Testis (tissue), 3 donors: ENCODE results near the gene GSG1L. TPM values are rescaled to one million over a fixed set of nuclear protein-coding genes. Genes with fewer than 3 reads are reported as not detected.

Experiments
- DNase-seq: peaks from one replicate; pipeline ENCODE4 v3.0.0-alpha.2; 2019
- H3K27ac ChIP-seq, 2 donors: fragments of 200-600 bp; sonication (generic); one replicate each; pipeline ENCODE4 v1.5.1; 2019
- H3K27me3 ChIP-seq: fragments of 200-600 bp; sonication (generic); one replicate; pipeline ENCODE4 v1.5.1; 2019
- H3K36me3 ChIP-seq: fragments of 200-600 bp; sonication (generic); one replicate; pipeline ENCODE4 v1.5.1; 2017; ENCODE audit warnings: low read depth; ENCODE audit errors: missing control alignments
- H3K4me1 ChIP-seq: fragments of 200-600 bp; sonication (generic); one replicate; pipeline ENCODE4 v1.5.1; 2019
- H3K4me3 ChIP-seq, 2 donors: fragments of 200-600 bp; sonication (generic); one replicate each; pipeline ENCODE4 v1.5.1; 2017 to 2019
- H3K9me3 ChIP-seq: fragments of 200-600 bp; sonication (generic); one replicate; pipeline ENCODE4 v1.5.1; 2017
- CTCF ChIP-seq, 3 experiments: fragments of 450-650 bp in 2 of 3; fragments of 200-600 bp in 1 of 3; sonication (generic) in 1 of 3; IDR thresholded peaks; one replicate each; pipeline ENCODE4 v1.5.1; 2016 to 2019; ENCODE audit warnings: antibody characterized with exemption in 3 of 3, mild to moderate bottlenecking in 2 of 3, moderate library complexity in 1 of 3
- POLR2A ChIP-seq: fragments of 450-650 bp; IDR thresholded peaks from one replicate; pipeline ENCODE4 v1.6.1; 2017; ENCODE audit warnings: antibody characterized with exemption, mild to moderate bottlenecking, moderate library complexity
- WGBS, 2 donors: methylation state at CpG; one replicate each; pipeline ENCODE4 v1.1.5; 2018; 5-methylcytosine and 5-hydroxymethylcytosine counted together
- intact Hi-C: fragments of 100-400 bp; cut with DNase I; formaldehyde crosslinking; loops from one replicate; pipeline ENCODE4 v1.15.1; 2023; ENCODE audit warnings: low total_unique reads
- polyA plus RNA-seq: library from polyadenylated mRNA; stranded (reverse); fragments of 350-450 nt; fragmentation: Illumina TruSeq; extraction: RNeasy Lipid Tissue Mini Kit (QIAGEN cat#74804); gene quantifications from one replicate; pipeline ENCODE4 v1.2.3, GENCODE V29; 2014; ENCODE audit warnings: low read depth, low replicate concordance; ENCODE audit not compliant: insufficient read depth
- total RNA-seq, 2 donors: library from RNA; depleted of rRNA; stranded (reverse); fragments of >200 nt; gene quantifications; one replicate each; pipeline ENCODE4 v1.2.3, GENCODE V29; 2016

GSG1L gene
- total and polyA plus RNA-seq, 3 donors from 2014 or later: 1.1 to 2.8 (median 1.9) TPM

DNA sequence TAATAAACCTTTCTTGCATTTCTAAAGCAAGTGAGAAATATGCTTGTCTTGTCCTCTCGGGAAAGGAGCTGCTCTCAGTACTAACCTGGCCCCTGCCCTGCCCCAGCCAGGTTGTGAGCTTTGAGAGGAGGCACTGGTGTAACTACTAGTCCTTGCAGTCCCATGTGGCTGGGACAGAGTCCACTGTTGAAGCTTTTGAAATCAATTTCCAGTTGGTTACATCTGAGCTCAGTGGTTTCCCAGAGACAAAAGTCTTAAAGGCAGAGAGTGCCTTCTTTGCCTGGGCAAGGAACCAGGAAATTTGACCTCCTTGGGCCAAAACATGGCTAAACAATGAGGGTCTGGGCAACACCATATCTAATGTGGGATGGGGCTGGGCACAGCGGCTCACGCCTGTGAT is 48.7 kb downstream of the GSG1L start:
- H3K4me3 ChIP-seq: no peak overlapping the region
- no peak for TF ChIP-seq CTCF (IDR thresholded peaks at IDR 0.05)
- no peak for TF ChIP-seq POLR2A
- no peaks in the 10 kb centered on the region for H3K4me1 ChIP-seq
- H3K27ac ChIP-seq: no peak overlapping the region
- intact Hi-C loops: no loop called here
- H3K36me3 ChIP-seq: no peaks in the 10 kb centered on the region
- H3K9me3 ChIP-seq: no peaks in the 10 kb centered on the region
- 73 to 89% methylated on average over 3 of the region's 3 CpGs for WGBS, 2 donors
- DNase-seq: no peak
- H3K27me3 ChIP-seq: no peaks in the 10 kb centered on the region

DNA sequence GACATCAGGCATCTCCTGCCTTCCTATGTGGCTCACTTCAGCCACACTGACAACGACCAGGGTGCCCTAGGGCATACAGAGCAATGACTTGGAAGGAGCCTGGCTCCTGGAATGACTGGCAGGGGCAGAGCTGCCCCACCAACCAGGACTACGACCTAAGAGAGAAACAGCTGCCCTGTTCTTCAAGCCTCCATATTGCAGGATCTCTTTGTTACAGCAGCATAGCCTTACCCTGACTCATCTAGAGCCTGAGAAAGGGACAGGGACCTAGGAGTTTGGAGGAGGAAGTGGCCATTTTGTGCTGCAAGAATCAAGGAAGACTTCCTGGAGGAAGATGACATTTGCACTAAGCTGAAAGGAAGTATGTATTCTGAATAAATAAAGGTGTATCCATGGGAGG is 49.6 kb downstream of the GSG1L start:
- no peaks in the 10 kb centered on the region for H3K27me3 ChIP-seq

DNA sequence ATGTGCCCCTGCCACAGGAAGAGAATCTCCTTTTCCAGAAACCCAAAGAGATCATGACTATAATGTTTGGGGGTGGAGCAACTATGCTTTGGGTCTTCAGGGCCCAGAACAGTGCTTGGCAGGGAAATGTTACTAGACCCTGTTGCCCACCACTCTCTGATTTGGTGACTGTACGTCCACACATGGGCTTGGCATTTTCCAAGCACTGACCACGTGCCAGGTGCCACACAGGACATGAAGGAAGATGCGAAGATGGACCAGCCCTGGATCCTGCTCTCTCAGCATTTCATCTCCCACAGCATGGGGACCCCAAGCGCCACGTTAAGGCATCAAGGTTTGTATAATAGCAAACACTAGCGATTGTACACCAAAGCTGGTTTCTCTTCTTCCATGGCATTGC is 50.1 kb downstream of the GSG1L start:
- intact Hi-C loops: no loop called here
- 81 to 85% methylated on average over 4 to 6 of the region's 6 CpGs for WGBS, 2 donors
- Histone ChIP-seq H3K36me3 (no peaks in the 10 kb centered on the region), H3K4me1 (no peaks in the 10 kb centered on the region), H3K27ac (no peak overlapping the region), H3K27me3 (no peaks in the 10 kb centered on the region), H3K9me3 (no peaks in the 10 kb centered on the region), H3K4me3 (no peak overlapping the region)
- TF ChIP-seq POLR2A (no peak), CTCF (IDR thresholded peaks at IDR 0.05) (no peak)
- no peak for DNase-seq

More for the DNA sequence above, 49.6 kb downstream of the GSG1L start:
- TF ChIP-seq CTCF (IDR thresholded peaks at IDR 0.05): no peak
- TF ChIP-seq POLR2A: no peak
- Histone ChIP-seq H3K27ac (no peak overlapping the region), H3K4me1 (no peaks in the 10 kb centered on the region), H3K36me3 (no peaks in the 10 kb centered on the region), H3K9me3 (no peaks in the 10 kb centered on the region), H3K4me3 (no peak overlapping the region)
- no peak for DNase-seq
- 81 to 92% methylated on average over 2 of the region's 2 CpGs for WGBS, 2 donors
- intact Hi-C loops: no loop called here

GRCh38 chr16:28011971-28012445 is 51.5 kb downstream of the GSG1L start:
- TF ChIP-seq CTCF (IDR thresholded peaks at IDR 0.05): no peak
- TF ChIP-seq POLR2A: no peak
- WGBS, 2 donors: 27 to 44% methylated on average over 7 of the region's 7 CpGs
- H3K9me3 ChIP-seq: no peaks in the 10 kb centered on the region
- no peak for DNase-seq
- H3K27me3 ChIP-seq: no peaks in the 10 kb centered on the region
- H3K36me3 ChIP-seq: no peaks in the 10 kb centered on the region
- H3K4me3 ChIP-seq: no peak overlapping the region
- no peaks in the 10 kb centered on the region for H3K4me1 ChIP-seq
- intact Hi-C loops: no loop called here
- H3K27ac ChIP-seq: no peak overlapping the region

- Histone ChIP-seq H3K9me3 (no peaks in the 10 kb centered on the region), H3K36me3 (no peaks in the 10 kb centered on the region), H3K4me1 (no peaks in the 10 kb centered on the region), H3K4me3 (no peak overlapping the region), H3K27ac (no peak overlapping the region), H3K27me3 (no peaks in the 10 kb centered on the region)
- no peak for TF ChIP-seq POLR2A
- TF ChIP-seq CTCF (IDR thresholded peaks at IDR 0.05): no peak
- WGBS, 2 donors: 88 to 96% methylated on average over 5 to 11 of the region's 11 CpGs
- DNase-seq: no peak
- intact Hi-C loops: no loop called here
Measured at GRCh38 chr16:28011223-28011622, 52.3 kb downstream of the GSG1L start.
